Measurements from ENCODE around the gene IFNL2. TPM values are rescaled to one million over a fixed set of nuclear protein-coding genes. Genes with fewer than 3 reads are reported as not detected.

The IFNL2 gene
- total RNA-seq, 1 donor from 2014 or later, result not detected

- no peak overlapping the region for H3K27ac Mint-ChIP-seq
- H3K27me3 Mint-ChIP-seq (ENCODE audit: low read depth), result peaks cover 22% of the 10 kb centered on the region
- peaks cover 9% of the 10 kb centered on the region for H3K9me3 Mint-ChIP-seq
- intact Hi-C loops (cut with micrococcal nuclease), result no loop called here
- H3K4me1 Mint-ChIP-seq (ENCODE audit: low read depth), result no peaks in the 10 kb centered on the region
- DNase-seq (ENCODE audit: low spot score), result no peak
- H3K4me3 Mint-ChIP-seq (ENCODE audit: low read depth), result no peak overlapping the region
- H3K36me3 Mint-ChIP-seq (ENCODE audit: low read depth), result no peaks in the 10 kb centered on the region
Observed at GRCh38 chr19:39282021-39282420, 13.8 kb downstream of the IFNL2 start.

GRCh38 chr19:39284032-39284431 lies 15.8 kb downstream of the IFNL2 start:
- Mint-ChIP-seq H3K36me3 (ENCODE audit: low read depth) (no peaks in the 10 kb centered on the region), H3K4me3 (ENCODE audit: low read depth) (no peak overlapping the region), H3K4me1 (ENCODE audit: low read depth) (no peaks in the 10 kb centered on the region), H3K9me3 (peaks cover 9% of the 10 kb centered on the region), H3K27ac (no peak overlapping the region), H3K27me3 (ENCODE audit: low read depth) (peaks cover 23% of the 10 kb centered on the region)
- intact Hi-C loops (cut with micrococcal nuclease), result no loop called here
- no peak for DNase-seq (ENCODE audit: low spot score)

DNA sequence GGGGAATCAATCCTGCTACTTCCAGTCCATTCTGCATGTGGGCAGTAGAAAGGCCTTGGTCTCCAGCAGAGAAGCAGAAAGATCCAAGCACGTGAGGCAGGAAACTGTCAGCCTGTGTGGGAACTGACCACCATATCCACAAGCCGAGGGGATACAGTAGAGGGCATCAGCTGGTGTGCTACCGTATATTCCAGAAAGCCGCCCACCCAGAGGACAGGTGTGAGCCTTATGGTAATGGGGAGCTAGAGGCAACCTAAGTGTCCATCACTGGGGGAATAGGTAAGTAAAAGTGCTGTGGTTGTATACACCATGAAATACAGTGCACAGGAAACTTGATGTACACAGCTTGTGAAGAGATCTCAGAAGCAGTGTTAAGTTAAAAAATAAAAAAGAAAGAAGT lies 25.2 kb downstream of the IFNL2 start:
- no peaks in the 10 kb centered on the region for H3K36me3 Mint-ChIP-seq (ENCODE audit: low read depth)
- DNase-seq (ENCODE audit: low spot score), result no peak
- H3K27me3 Mint-ChIP-seq (ENCODE audit: low read depth), result peaks cover 20% of the 10 kb centered on the region
- no peaks in the 10 kb centered on the region for H3K9me3 Mint-ChIP-seq
- no peak overlapping the region for H3K4me3 Mint-ChIP-seq (ENCODE audit: low read depth)
- H3K4me1 Mint-ChIP-seq (ENCODE audit: low read depth), result peaks cover 18% of the 10 kb centered on the region
- intact Hi-C loops (cut with micrococcal nuclease), result no loop called here
- H3K27ac Mint-ChIP-seq, result no peak overlapping the region

GRCh38 chr19:39296055-39296645 lies 28.0 kb downstream of the IFNL2 start, which contains the start of gene IFNL1:
TSS of gene IFNL1 (plus strand) at chr19:39296407. CDS start at chr19:39296422, 15 bp downstream.
- Mint-ChIP-seq H3K9me3 (no peaks in the 10 kb centered on the region), H3K27ac (no peak within 1 kb of the TSS), H3K4me3 (ENCODE audit: low read depth) (no peak within 1 kb of the TSS), H3K36me3 (ENCODE audit: low read depth) (no peaks in the 10 kb centered on the region), H3K4me1 (ENCODE audit: low read depth) (peaks cover 29% of the 10 kb centered on the region), H3K27me3 (ENCODE audit: low read depth) (peaks cover 11% of the 10 kb centered on the region)
- no peak for DNase-seq (ENCODE audit: low spot score)
- intact Hi-C loops (cut with micrococcal nuclease), result no loop called here

- no peak for DNase-seq (ENCODE audit: low spot score)
- Mint-ChIP-seq H3K27ac (no peak overlapping the region), H3K36me3 (ENCODE audit: low read depth) (no peaks in the 10 kb centered on the region), H3K27me3 (ENCODE audit: low read depth) (peaks cover 11% of the 10 kb centered on the region), H3K9me3 (no peaks in the 10 kb centered on the region), H3K4me1 (ENCODE audit: low read depth) (peaks cover 29% of the 10 kb centered on the region), H3K4me3 (ENCODE audit: low read depth) (no peak overlapping the region)
- intact Hi-C loops (cut with micrococcal nuclease), result no loop called here
Observed at GRCh38 chr19:39296906-39297305, 28.7 kb downstream of the IFNL2 start.

DNA sequence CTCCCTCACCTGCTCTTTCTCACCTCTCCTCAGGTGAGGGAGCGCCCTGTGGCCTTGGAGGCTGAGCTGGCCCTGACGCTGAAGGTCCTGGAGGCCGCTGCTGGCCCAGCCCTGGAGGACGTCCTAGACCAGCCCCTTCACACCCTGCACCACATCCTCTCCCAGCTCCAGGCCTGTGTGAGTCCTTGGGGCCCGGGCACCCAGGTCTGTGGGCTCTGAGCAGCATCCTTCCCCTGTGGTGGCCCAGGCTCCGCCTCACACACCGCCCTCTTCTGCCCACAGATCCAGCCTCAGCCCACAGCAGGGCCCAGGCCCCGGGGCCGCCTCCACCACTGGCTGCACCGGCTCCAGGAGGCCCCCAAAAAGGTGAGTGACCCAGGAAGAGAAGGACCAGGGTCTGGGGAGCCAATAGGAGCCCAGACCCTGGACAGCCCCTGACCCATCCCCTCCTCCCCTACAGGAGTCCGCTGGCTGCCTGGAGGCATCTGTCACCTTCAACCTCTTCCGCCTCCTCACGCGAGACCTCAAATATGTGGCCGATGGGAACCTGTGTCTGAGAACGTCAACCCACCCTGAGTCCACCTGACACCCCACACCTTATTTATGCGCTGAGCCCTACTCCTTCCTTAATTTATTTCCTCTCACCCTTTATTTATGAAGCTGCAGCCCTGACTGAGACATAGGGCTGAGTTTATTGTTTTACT lies 29.9 kb downstream of the IFNL2 start:
- DNase-seq (ENCODE audit: low spot score), result peak; percentile 69
- H3K27me3 Mint-ChIP-seq (ENCODE audit: low read depth), result peaks cover 8% of the 10 kb centered on the region
- H3K4me3 Mint-ChIP-seq (ENCODE audit: low read depth), result peak overlapping the region; percentile 7
- peak overlapping the region; percentile 54 for H3K27ac Mint-ChIP-seq
- H3K36me3 Mint-ChIP-seq (ENCODE audit: low read depth), result no peaks in the 10 kb centered on the region
- intact Hi-C loops (cut with micrococcal nuclease), result no loop called here
- H3K9me3 Mint-ChIP-seq, result no peaks in the 10 kb centered on the region
- H3K4me1 Mint-ChIP-seq (ENCODE audit: low read depth), result peaks cover 29% of the 10 kb centered on the region

GRCh38 chr19:39299404-39299803 lies 31.2 kb downstream of the IFNL2 start:
- Mint-ChIP-seq H3K9me3 (no peaks in the 10 kb centered on the region), H3K4me3 (ENCODE audit: low read depth) (no peak overlapping the region), H3K4me1 (ENCODE audit: low read depth) (peaks cover 29% of the 10 kb centered on the region), H3K27me3 (ENCODE audit: low read depth) (peaks cover 6% of the 10 kb centered on the region), H3K27ac (no peak overlapping the region), H3K36me3 (ENCODE audit: low read depth) (no peaks in the 10 kb centered on the region)
- intact Hi-C loops (cut with micrococcal nuclease), result no loop called here
- DNase-seq (ENCODE audit: low spot score), result no peak

GRCh38 chr19:39299832-39300231 lies 31.6 kb downstream of the IFNL2 start:
- no peak overlapping the region for H3K4me3 Mint-ChIP-seq (ENCODE audit: low read depth)
- intact Hi-C loops (cut with micrococcal nuclease), result no loop called here
- H3K27me3 Mint-ChIP-seq (ENCODE audit: low read depth), result peaks cover 6% of the 10 kb centered on the region
- H3K27ac Mint-ChIP-seq, result no peak overlapping the region
- H3K4me1 Mint-ChIP-seq (ENCODE audit: low read depth), result peaks cover 29% of the 10 kb centered on the region
- no peaks in the 10 kb centered on the region for H3K9me3 Mint-ChIP-seq
- DNase-seq (ENCODE audit: low spot score), result no peak
- no peaks in the 10 kb centered on the region for H3K36me3 Mint-ChIP-seq (ENCODE audit: low read depth)

DNA sequence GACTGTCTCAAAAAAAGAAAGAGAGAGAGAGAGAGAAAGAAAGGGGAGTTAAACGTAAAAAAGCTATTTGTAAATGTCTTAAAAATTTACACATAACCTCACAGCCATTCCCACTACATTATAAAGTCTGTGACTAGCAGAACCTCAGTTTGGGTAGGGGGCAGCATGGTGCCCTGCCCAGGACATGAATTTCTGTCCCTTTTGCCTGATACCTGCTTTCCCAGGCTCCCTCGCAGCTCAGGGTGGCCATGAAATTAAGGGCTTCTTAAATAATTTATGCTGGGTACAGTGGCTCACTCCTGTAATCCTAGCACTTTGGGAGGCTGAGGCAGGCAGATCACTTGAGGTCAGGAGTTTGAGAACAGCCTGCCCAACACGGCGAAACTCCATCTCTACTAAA lies 32.8 kb downstream of the IFNL2 start:
- Mint-ChIP-seq H3K36me3 (ENCODE audit: low read depth) (no peaks in the 10 kb centered on the region), H3K4me3 (ENCODE audit: low read depth) (no peak overlapping the region), H3K27me3 (ENCODE audit: low read depth) (peaks cover 5% of the 10 kb centered on the region), H3K27ac (no peak overlapping the region), H3K4me1 (ENCODE audit: low read depth) (peaks cover 25% of the 10 kb centered on the region), H3K9me3 (no peaks in the 10 kb centered on the region)
- DNase-seq (ENCODE audit: low spot score), result no peak
- intact Hi-C loops (cut with micrococcal nuclease), result no loop called here

GRCh38 chr19:39301562-39301961 lies 33.4 kb downstream of the IFNL2 start:
- DNase-seq (ENCODE audit: low spot score), result no peak
- Mint-ChIP-seq H3K9me3 (no peaks in the 10 kb centered on the region), H3K4me3 (ENCODE audit: low read depth) (no peak overlapping the region), H3K27ac (no peak overlapping the region), H3K27me3 (ENCODE audit: low read depth) (peaks cover 6% of the 10 kb centered on the region), H3K36me3 (ENCODE audit: low read depth) (no peaks in the 10 kb centered on the region), H3K4me1 (ENCODE audit: low read depth) (peaks cover 22% of the 10 kb centered on the region)
- intact Hi-C loops (cut with micrococcal nuclease), result no loop called here

DNA sequence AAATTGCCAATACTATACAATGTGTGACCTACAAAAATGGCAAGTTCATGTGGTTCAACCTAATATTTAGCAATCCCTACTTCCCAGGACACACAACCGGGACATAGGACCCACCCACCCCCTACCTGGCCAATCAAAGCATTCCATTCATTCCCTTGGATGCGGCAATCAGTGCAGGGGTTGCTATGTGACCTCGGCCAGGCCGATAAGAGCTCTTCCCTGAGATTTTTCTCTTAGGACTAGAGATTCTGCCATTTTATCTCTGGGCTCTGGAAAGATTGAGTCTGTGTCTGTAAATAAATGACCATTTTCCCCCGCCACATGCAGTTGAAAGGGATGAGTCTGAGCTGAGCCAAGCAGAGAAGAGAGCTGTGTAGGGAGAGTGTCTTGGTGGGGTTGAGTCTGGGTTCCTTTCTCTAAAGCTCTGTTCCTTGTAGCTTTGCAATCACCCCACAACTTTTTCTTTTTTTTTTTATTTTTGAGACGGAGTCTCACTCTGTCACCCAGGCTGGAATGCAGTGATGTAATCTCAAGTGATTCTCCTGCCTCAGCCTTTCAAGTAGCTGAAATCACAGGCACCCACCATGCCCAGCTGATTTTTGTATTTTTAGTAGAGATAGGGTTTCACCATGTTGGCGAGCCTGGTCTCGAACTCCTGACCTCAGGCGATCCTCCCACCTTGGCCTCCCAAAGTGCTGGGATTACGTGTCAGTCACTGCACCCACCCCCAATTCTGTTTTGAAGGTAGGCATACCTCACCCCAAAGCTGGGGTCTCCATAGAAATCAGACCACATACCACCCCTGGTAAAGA lies 35.4 kb downstream of the IFNL2 start:
- intact Hi-C loops (cut with micrococcal nuclease), result no loop called here
- peaks cover 5% of the 10 kb centered on the region for H3K36me3 Mint-ChIP-seq (ENCODE audit: low read depth)
- no peaks in the 10 kb centered on the region for H3K9me3 Mint-ChIP-seq
- H3K4me3 Mint-ChIP-seq (ENCODE audit: low read depth), result no peak overlapping the region
- peaks cover 6% of the 10 kb centered on the region for H3K27me3 Mint-ChIP-seq (ENCODE audit: low read depth)
- DNase-seq (ENCODE audit: low spot score), result no peak
- no peak overlapping the region for H3K27ac Mint-ChIP-seq
- H3K4me1 Mint-ChIP-seq (ENCODE audit: low read depth), result peaks cover 9% of the 10 kb centered on the region

GRCh38 chr19:39304185-39304513 lies 36.0 kb downstream of the IFNL2 start:
- H3K4me1 Mint-ChIP-seq (ENCODE audit: low read depth), result peaks cover 6% of the 10 kb centered on the region
- H3K36me3 Mint-ChIP-seq (ENCODE audit: low read depth), result peaks cover 10% of the 10 kb centered on the region
- intact Hi-C loops (cut with micrococcal nuclease), result no loop called here
- H3K4me3 Mint-ChIP-seq (ENCODE audit: low read depth), result no peak overlapping the region
- no peaks in the 10 kb centered on the region for H3K9me3 Mint-ChIP-seq
- peaks cover 6% of the 10 kb centered on the region for H3K27me3 Mint-ChIP-seq (ENCODE audit: low read depth)
- no peak overlapping the region for H3K27ac Mint-ChIP-seq
- no peak for DNase-seq (ENCODE audit: low spot score)
